Suprapubic skin (tissue), 4 donors: ENCODE measurements around the gene ICE2. TPM values are rescaled to one million over a fixed set of nuclear protein-coding genes. Genes with fewer than 3 reads are reported as not detected.

ENCODE experiments used
- DNase-seq, 2 donors: peaks; one replicate each; pipeline ENCODE4 v3.0.0-alpha.2; 2019; ENCODE audit warnings: low spot score in 2 of 2
- H3K27ac ChIP-seq: fragments of 200-600 bp; sonication (generic); one replicate; pipeline ENCODE4 v1.5.1; 2019
- H3K27me3 ChIP-seq: fragments of 200-600 bp; sonication (generic); one replicate; pipeline ENCODE4 v1.5.1; 2019
- H3K36me3 ChIP-seq: fragments of 200-600 bp; sonication (generic); one replicate; pipeline ENCODE4 v1.5.1; 2019
- H3K4me1 ChIP-seq: fragments of 200-600 bp; sonication (generic); one replicate; pipeline ENCODE4 v1.5.1; 2019
- H3K4me3 ChIP-seq: fragments of 200-600 bp; sonication (generic); one replicate; pipeline ENCODE4 v1.5.1; 2019; ENCODE audit warnings: mild to moderate bottlenecking
- H3K9me3 ChIP-seq: fragments of 200-600 bp; sonication (generic); one replicate; pipeline ENCODE4 v1.5.1; 2019
- EP300 ChIP-seq: sonication (generic); formaldehyde crosslinking; IDR thresholded peaks from one replicate; pipeline ENCODE4 v1.6.1; 2017; ENCODE audit warnings: antibody characterized with exemption
- POLR2A ChIP-seq, 2 donors: fragments of 450-650 bp; IDR thresholded peaks; one replicate each; pipeline ENCODE4 v1.6.1; 2017; ENCODE audit warnings: antibody characterized with exemption in 2 of 2, mild to moderate bottlenecking in 2 of 2, moderate library complexity in 2 of 2
- POLR2AphosphoS5 ChIP-seq, 3 donors: sonication (generic); formaldehyde crosslinking; IDR thresholded peaks; one replicate each; pipeline ENCODE4 v1.6.1; 2017; ENCODE audit warnings: antibody characterized with exemption in 3 of 3
- WGBS: methylation state at CpG from one replicate; pipeline ENCODE4 v1.1.5; 2018; 5-methylcytosine and 5-hydroxymethylcytosine counted together
- total RNA-seq, 4 donors: library from RNA; depleted of rRNA; stranded (reverse); fragments of >200 nt; gene quantifications; one replicate each; pipeline ENCODE4 v1.1.0, GENCODE V29; 2016
- TF ChIP-seq, protein P1 (sequence below), 2 donors: fragments of 200-600 bp in 1 of 2; fragments of 450-650 bp in 1 of 2; sonication (generic) in 1 of 2; IDR thresholded peaks; one replicate each; pipeline ENCODE4 v1.5.1; 2016 to 2019; ENCODE audit warnings: antibody characterized with exemption in 2 of 2, mild to moderate bottlenecking in 1 of 2, moderate library complexity in 1 of 2

The ICE2 gene
- total RNA-seq, 4 donors from 2014 or later, result 11.9 to 35.2 (median 27.2) TPM

DNA sequence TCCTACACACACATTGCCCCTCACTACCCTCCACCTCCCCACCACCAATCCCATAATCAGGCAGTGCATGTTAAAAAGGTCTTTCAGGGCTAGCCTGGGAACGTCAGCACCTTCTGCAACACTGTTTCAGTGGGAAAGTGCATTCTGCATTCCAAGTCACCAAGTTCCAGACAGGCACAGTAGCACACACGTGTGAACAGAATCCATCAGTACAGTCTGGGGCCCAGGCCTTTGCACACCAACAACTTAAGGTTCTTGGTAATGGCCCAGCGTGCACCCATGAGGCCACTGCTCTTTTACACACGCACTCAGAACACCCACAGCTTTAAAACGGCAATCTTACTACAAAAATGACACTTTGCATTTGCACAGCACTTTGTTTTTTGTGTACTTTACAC is 82.4 kb downstream of the ICE2 start:
- Histone ChIP-seq H3K27ac (peak overlapping the region; percentile 100), H3K4me1 (peaks cover 67% of the 10 kb centered on the region), H3K36me3 (peaks cover 3% of the 10 kb centered on the region), H3K27me3 (no peaks in the 10 kb centered on the region), H3K9me3 (no peaks in the 10 kb centered on the region), H3K4me3 (peak overlapping the region; percentile 96)
- DNase-seq, result no peak
- TF ChIP-seq EP300 (no peak), POLR2A (IDR thresholded peaks at IDR 0.05) (no peak), POLR2AphosphoS5 (IDR thresholded peaks at IDR 0.05) (no peak)
- TF ChIP-seq, protein P1, sequence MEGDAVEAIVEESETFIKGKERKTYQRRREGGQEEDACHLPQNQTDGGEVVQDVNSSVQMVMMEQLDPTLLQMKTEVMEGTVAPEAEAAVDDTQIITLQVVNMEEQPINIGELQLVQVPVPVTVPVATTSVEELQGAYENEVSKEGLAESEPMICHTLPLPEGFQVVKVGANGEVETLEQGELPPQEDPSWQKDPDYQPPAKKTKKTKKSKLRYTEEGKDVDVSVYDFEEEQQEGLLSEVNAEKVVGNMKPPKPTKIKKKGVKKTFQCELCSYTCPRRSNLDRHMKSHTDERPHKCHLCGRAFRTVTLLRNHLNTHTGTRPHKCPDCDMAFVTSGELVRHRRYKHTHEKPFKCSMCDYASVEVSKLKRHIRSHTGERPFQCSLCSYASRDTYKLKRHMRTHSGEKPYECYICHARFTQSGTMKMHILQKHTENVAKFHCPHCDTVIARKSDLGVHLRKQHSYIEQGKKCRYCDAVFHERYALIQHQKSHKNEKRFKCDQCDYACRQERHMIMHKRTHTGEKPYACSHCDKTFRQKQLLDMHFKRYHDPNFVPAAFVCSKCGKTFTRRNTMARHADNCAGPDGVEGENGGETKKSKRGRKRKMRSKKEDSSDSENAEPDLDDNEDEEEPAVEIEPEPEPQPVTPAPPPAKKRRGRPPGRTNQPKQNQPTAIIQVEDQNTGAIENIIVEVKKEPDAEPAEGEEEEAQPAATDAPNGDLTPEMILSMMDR (IDR thresholded peaks at IDR 0.05), result no peak
- WGBS, result 7% methylated on average over 5 of the region's 5 CpGs

DNA sequence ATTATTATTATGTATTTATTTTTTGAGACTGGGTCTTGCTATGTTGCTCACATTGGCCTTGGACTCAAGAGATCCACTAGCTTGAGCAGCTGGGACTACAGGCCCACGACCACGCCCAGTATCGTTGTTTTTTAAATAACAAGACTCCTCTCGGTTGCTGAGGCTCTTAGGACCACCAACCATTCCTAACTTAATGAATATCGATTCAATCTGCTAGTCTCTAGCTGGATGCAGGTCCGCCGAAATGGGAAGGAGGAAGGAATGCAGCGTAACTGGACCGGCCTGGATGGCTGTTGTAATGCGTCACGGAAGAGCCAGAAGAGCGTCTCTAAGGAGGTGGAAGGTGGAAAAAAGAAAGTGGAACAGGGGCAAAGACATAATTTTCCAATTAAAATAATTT is 82.8 kb downstream of the ICE2 start:
- peak overlapping the region; percentile 100 for H3K27ac ChIP-seq
- TF ChIP-seq POLR2A (IDR thresholded peaks at IDR 0.05) (no peak), EP300 (no peak), POLR2AphosphoS5 (IDR thresholded peaks at IDR 0.05) (no peak)
- TF ChIP-seq, protein P1 (IDR thresholded peaks at IDR 0.05), result no peak
- DNase-seq, result no peak
- WGBS, result 11% methylated on average over 12 of the region's 12 CpGs
- no peaks in the 10 kb centered on the region for H3K9me3 ChIP-seq
- H3K4me1 ChIP-seq, result peaks cover 71% of the 10 kb centered on the region
- H3K4me3 ChIP-seq, result peak overlapping the region; percentile 96
- no peaks in the 10 kb centered on the region for H3K27me3 ChIP-seq
- peaks cover 3% of the 10 kb centered on the region for H3K36me3 ChIP-seq

DNA sequence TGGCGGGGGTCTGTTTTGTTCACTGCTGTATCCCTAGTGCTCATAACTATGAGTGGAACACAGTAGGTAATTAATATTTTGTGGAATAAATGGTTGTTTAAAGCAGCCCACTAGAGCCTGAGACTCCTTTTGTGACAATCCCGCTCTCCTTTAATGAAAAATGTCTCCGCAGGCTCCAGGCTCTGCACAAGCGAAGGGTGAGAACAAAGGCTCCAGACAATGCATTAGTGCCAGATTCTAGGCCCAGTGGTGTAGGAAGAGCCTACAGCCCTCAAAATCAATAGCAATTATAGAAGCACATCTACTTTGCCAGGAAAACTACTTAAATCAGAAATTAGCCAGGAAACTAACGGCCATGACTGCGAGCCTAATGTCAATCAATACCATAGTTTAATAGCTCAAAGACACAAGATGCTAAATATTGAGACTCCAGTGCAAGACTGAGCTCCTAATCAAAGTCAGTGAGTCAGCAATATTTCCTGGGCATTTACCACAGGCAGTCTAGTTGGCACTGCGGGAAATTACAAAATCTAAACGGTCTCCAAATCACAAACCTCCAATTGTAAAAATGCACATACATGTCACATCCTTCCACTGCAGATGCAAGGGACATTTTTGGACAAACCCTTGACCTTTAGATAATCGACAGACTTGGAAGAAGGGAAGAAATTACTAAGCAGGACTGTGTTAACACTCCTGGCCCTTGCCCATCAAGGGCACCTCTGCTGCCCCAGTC is 83.5 kb downstream of the ICE2 start:
- peaks cover 77% of the 10 kb centered on the region for H3K4me1 ChIP-seq
- H3K4me3 ChIP-seq, result peak overlapping the region; percentile 96
- no peak for DNase-seq
- no peaks in the 10 kb centered on the region for H3K9me3 ChIP-seq
- H3K27me3 ChIP-seq, result no peaks in the 10 kb centered on the region
- H3K27ac ChIP-seq, result peak overlapping the region; percentile 100
- peak in 1 of 3 donors; percentile 10 for TF ChIP-seq POLR2AphosphoS5 (IDR thresholded peaks at IDR 0.05)
- TF ChIP-seq POLR2A (IDR thresholded peaks at IDR 0.05), result no peak
- no peak for TF ChIP-seq EP300
- TF ChIP-seq, protein P1 (IDR thresholded peaks at IDR 0.05), result no peak
- peaks cover 3% of the 10 kb centered on the region for H3K36me3 ChIP-seq
- WGBS, result 29% methylated on average over 9 of the region's 9 CpGs

DNA sequence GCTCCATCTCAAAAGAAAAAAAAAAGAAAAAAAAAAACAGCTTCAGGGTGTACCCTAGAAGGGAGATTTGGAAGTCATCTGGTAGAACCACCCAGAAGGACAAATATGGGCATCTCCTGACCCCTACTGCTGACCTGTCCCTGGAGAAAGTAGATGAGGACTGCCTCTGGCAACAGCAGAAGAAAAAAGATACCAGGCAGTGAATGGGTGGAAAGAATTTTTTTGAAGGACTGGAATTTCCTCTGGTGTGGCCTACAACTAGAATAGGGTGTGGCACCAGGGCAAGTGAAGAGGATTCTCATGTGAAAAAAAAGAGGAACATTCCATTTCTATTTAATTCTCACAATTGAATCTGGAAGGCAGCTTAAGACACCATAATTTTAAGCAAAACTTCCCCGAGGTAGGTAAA is 84.2 kb downstream of the ICE2 start:
- Histone ChIP-seq H3K27ac (peak overlapping the region; percentile 100), H3K27me3 (no peaks in the 10 kb centered on the region), H3K36me3 (peaks cover 3% of the 10 kb centered on the region), H3K4me3 (peak overlapping the region; percentile 96), H3K9me3 (no peaks in the 10 kb centered on the region), H3K4me1 (peaks cover 79% of the 10 kb centered on the region)
- DNase-seq, result no peak
- TF ChIP-seq, protein P1 (IDR thresholded peaks at IDR 0.05), result no peak
- TF ChIP-seq POLR2AphosphoS5 (IDR thresholded peaks at IDR 0.05), result no peak
- TF ChIP-seq POLR2A (IDR thresholded peaks at IDR 0.05), result no peak
- no peak for TF ChIP-seq EP300
- 13% methylated on average over 1 of the region's 1 CpG for WGBS

DNA sequence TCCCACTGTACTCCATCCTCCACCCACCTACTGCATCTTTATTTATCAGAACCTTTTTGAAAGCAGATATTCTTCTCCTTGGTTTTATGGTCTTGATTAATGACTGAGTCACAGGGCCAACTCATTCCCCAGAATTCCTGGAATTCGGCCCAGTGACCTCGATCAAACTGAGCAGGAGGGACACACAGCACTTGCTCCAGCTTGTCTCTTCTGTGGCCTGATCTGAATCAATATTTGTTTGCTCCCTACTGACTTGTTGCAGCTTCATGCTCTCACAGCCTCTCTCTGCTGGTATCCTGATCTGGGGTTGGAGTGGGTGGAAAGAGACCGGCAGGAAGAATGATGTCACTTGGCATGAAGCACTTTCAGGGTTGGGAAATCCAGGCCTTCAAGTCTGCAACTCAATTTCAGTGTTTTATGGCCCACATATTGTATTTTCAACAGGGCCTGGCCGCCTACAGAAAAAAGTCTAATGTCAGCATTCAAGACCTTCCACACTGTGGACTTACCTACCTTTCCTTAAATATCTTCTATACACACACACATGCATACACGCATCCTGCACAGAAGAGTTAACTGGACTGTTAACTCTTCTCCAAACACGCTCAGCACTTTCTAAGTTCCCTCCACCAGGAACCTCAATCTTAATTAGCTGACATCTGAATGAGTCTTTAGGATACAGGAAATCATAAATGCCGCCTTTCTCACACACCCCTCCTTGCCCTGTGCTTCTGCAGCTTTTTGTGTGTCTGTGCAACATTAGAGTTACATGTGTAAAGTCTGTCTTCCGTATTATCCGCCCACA is 85.8 kb downstream of the ICE2 start:
- DNase-seq, result peak in 1 of 2 donors; percentile 85
- no peak for TF ChIP-seq EP300
- TF ChIP-seq POLR2A (IDR thresholded peaks at IDR 0.05), result peak in 1 of 2 donors; percentile 30
- TF ChIP-seq, protein P1 (IDR thresholded peaks at IDR 0.05), result no peak
- TF ChIP-seq POLR2AphosphoS5 (IDR thresholded peaks at IDR 0.05), result peak; percentile 58 to 93 (median 81)
- Histone ChIP-seq H3K27me3 (no peaks in the 10 kb centered on the region), H3K27ac (peak overlapping the region; percentile 100), H3K36me3 (peaks cover 3% of the 10 kb centered on the region), H3K4me1 (peaks cover 83% of the 10 kb centered on the region), H3K9me3 (no peaks in the 10 kb centered on the region), H3K4me3 (peak overlapping the region; percentile 96)
- WGBS, result 8% methylated on average over 9 of the region's 9 CpGs
